ENCODE measurements around the gene PIGS.
A peak's percentile ranks its signal among the peaks of the same experiment; 100 is the strongest.
"Not testable (repeated sequence)": the region's sequence is repeated elsewhere in the genome, so short reads cannot be mapped to it uniquely, and the experiment has no call there.

Gene PIGS

GRCh38 chr17:28528327-28529012 is 42.9 kb downstream of the PIGS start:
- DNase-seq = no peak

- no peak for DNase-seq
Observed at GRCh38 chr17:28527859-28528258, 43.5 kb downstream of the PIGS start.

- DNase-seq = no peak
Observed at GRCh38 chr17:28527181-28527681, 44.1 kb downstream of the PIGS start.

- no peak for DNase-seq
Observed at GRCh38 chr17:28526381-28526780, 44.9 kb downstream of the PIGS start.

- no peak for DNase-seq
Observed at GRCh38 chr17:28524476-28525424, 46.6 kb downstream of the PIGS start.

GRCh38 chr17:28523876-28524275 is 47.4 kb downstream of the PIGS start:
- DNase-seq = no peak

- no peak for DNase-seq
Observed at GRCh38 chr17:28523186-28523585, 48.1 kb downstream of the PIGS start.

GRCh38 chr17:28522281-28522680 is 49.0 kb downstream of the PIGS start:
- DNase-seq = not testable (repeated sequence)

GRCh38 chr17:28521311-28522085 is 49.8 kb downstream of the PIGS start:
- no peak for DNase-seq

- no peak for DNase-seq
Observed at GRCh38 chr17:28520687-28521086, 50.6 kb downstream of the PIGS start.

GRCh38 chr17:28519236-28519635 is 52.1 kb downstream of the PIGS start:
- no peak for DNase-seq

GRCh38 chr17:28518578-28518977 is 52.7 kb downstream of the PIGS start:
- no peak for DNase-seq

GRCh38 chr17:28518132-28518531 is 53.2 kb downstream of the PIGS start:
- DNase-seq = no peak

GRCh38 chr17:28515518-28515917 is 55.8 kb downstream of the PIGS start:
- no peak for DNase-seq

GRCh38 chr17:28514561-28515002 is 56.7 kb downstream of the PIGS start:
- no peak for DNase-seq

GRCh38 chr17:28513476-28513875 is 57.8 kb downstream of the PIGS start:
- DNase-seq = no peak

- DNase-seq = no peak
Observed at GRCh38 chr17:28511858-28512461, 59.4 kb downstream of the PIGS start.

GRCh38 chr17:28509789-28510188 is 61.5 kb downstream of the PIGS start:
- no peak for DNase-seq

GRCh38 chr17:28508211-28508724 is 63.1 kb downstream of the PIGS start:
- peak; percentile 54 for DNase-seq

GRCh38 chr17:28507567-28508203 is 63.6 kb downstream of the PIGS start:
- peak; percentile 64 for DNase-seq

- no peak for DNase-seq
Observed at GRCh38 chr17:28506763-28507487, 64.4 kb downstream of the PIGS start.

Data from NCI-H2171 (cell line).